B cell (primary cell): ENCODE results near the gene TFF1. TPM values are rescaled to one million over a fixed set of nuclear protein-coding genes. Genes with fewer than 3 reads are reported as not detected.

ENCODE experiments used
- ATAC-seq: fragments of 200-7000 bp; cut with Tn5 transposase; one replicate; pipeline ENCODE4 v1.10.0; 2021; ENCODE audit warnings: low read depth, mild to moderate bottlenecking, moderate number of reproducible peaks, moderate library complexity
- CTCF ChIA-PET: fragments of 350-600 bp; sonication (Branson Sonifier 250); formaldehyde crosslinking; loops from one replicate; lab custom pipeline; 2021; ENCODE audit warnings: antibody characterized with exemption, inconsistent platforms; lab: Charles Lee
- POLR2A ChIA-PET: fragments of 350-600 bp; sonication (Branson Sonifier 250); formaldehyde crosslinking; loops from one replicate; lab custom pipeline; 2021; ENCODE audit warnings: antibody characterized with exemption; lab: Charles Lee
- DNase-seq: peaks from one replicate; pipeline ENCODE4 v3.0.0; 2013
- H2AFZ ChIP-seq: 2 replicates; pipeline ENCODE4 v1.6.1; 2012; ENCODE audit warnings: mild to moderate bottlenecking, low read depth, low read length; ENCODE audit not compliant: insufficient read depth, poor library complexity, severe bottlenecking
- H3K27ac ChIP-seq, 2 donors: 1 replicate in 1 of 2; 2 replicates in 1 of 2; pipeline ENCODE4 v1.5.1; 2012 to 2013; ENCODE audit warnings: low read length in 2 of 2, mild to moderate bottlenecking in 2 of 2, moderate library complexity in 1 of 2
- H3K27me3 ChIP-seq, 4 experiments: fragments of 200-600 bp in 1 of 4; sonication (generic) in 1 of 4; replicated peaks in 1 of 4; 1 replicate in 2 of 4; 2 replicates in 2 of 4; pipeline versions ENCODE4 v1.6.1 to v1.7.0; 2013 to 2016; ENCODE audit warnings: low read length in 3 of 4, mild to moderate bottlenecking in 2 of 4, mixed read lengths in 1 of 4, moderate library complexity in 1 of 4; ENCODE audit not compliant: insufficient read depth in 4 of 4, control insufficient read depth in 3 of 4; ENCODE audit errors: control extremely low read depth in 1 of 4
- H3K36me3 ChIP-seq, 2 experiments: replicated peaks in 1 of 2; 1 replicate in 1 of 2; 2 replicates in 1 of 2; pipeline versions ENCODE4 v1.6.1 to v1.7.1; 2013; ENCODE audit warnings: low read length in 1 of 2; ENCODE audit not compliant: insufficient read depth in 2 of 2, control insufficient read depth in 1 of 2; ENCODE audit errors: control extremely low read depth in 1 of 2, extremely low read depth in 1 of 2
- H3K4me1 ChIP-seq, 2 donors: fragments of 200-600 bp in 1 of 2; sonication (generic) in 1 of 2; 1 replicate in 1 of 2; 2 replicates in 1 of 2; pipeline versions ENCODE4 v1.5.1 to v1.6.1; 2013 to 2017; ENCODE audit warnings: low read length in 2 of 2; ENCODE audit not compliant: control insufficient read depth in 2 of 2, insufficient read depth in 2 of 2
- H3K4me2 ChIP-seq: replicated peaks from 2 replicates; pipeline ENCODE3; 2012; ENCODE audit warnings: mild to moderate bottlenecking, low read depth, low read length; ENCODE audit not compliant: poor library complexity, severe bottlenecking
- H3K4me3 ChIP-seq, 5 experiments: fragments of 200-600 bp in 1 of 5; sonication (generic) in 1 of 5; 1 replicate in 3 of 5; 2 replicates in 2 of 5; pipeline versions ENCODE4 v1.5.1 to v1.7.0; 2011 to 2016; ENCODE audit warnings: low read length in 4 of 5, mild to moderate bottlenecking in 4 of 5, low read depth in 2 of 5, control low read depth in 1 of 5, moderate library complexity in 1 of 5; ENCODE audit not compliant: insufficient read depth in 1 of 5; ENCODE audit errors: control extremely low read depth in 1 of 5, extremely low read depth in 1 of 5
- H3K79me2 ChIP-seq: fragments of 200-600 bp; sonication (generic); one replicate; pipeline ENCODE4 v1.6.0; 2016; ENCODE audit warnings: low read length; ENCODE audit not compliant: control insufficient read depth, insufficient read depth
- H3K9ac ChIP-seq: fragments of 200-600 bp; sonication (generic); 2 replicates; pipeline ENCODE4 v1.6.1; 2017; ENCODE audit warnings: mild to moderate bottlenecking, low read length, moderate library complexity
- H3K9me3 ChIP-seq, 3 donors: one replicate each; pipeline versions ENCODE4 v1.6.1 to v1.7.1; 2013; ENCODE audit warnings: low read length in 2 of 3; ENCODE audit not compliant: control insufficient read depth in 2 of 3, insufficient read depth in 1 of 3; ENCODE audit errors: control extremely low read depth in 1 of 3
- H4K20me1 ChIP-seq: 2 replicates; pipeline ENCODE4 v1.6.0; 2012; ENCODE audit warnings: mild to moderate bottlenecking, low read length; ENCODE audit not compliant: insufficient read depth, control insufficient read depth, poor library complexity, severe bottlenecking
- H3K27ac Mint-ChIP-seq: one replicate; pipeline ENCODE4 v1.8.0; 2021; ENCODE audit warnings: mixed read lengths
- H3K27me3 Mint-ChIP-seq: one replicate; pipeline ENCODE4 v1.8.0; 2021; ENCODE audit warnings: mixed read lengths
- H3K4me1 Mint-ChIP-seq: one replicate; pipeline ENCODE4 v1.8.0; 2021; ENCODE audit warnings: mixed read lengths
- H3K4me3 Mint-ChIP-seq: one replicate; pipeline ENCODE4 v1.8.0; 2021; ENCODE audit warnings: mixed read lengths
- H3K9me3 Mint-ChIP-seq: one replicate; pipeline ENCODE4 v1.8.0; 2022; ENCODE audit warnings: mixed read lengths; ENCODE audit not compliant: insufficient read depth
- EZH2 ChIP-seq: IDR thresholded peaks from 2 replicates; pipeline ENCODE4 v1.6.1; 2012; ENCODE audit warnings: borderline replicate concordance, low read depth, mild to moderate bottlenecking, moderate library complexity, low read length; ENCODE audit not compliant: insufficient read depth, poor library complexity, severe bottlenecking
- WGBS: methylation state at CpG from one replicate; pipeline ENCODE4 v1.1.5; 2013; ENCODE audit warnings: missing lambda C conversion rate; ENCODE audit not compliant: insufficient coverage; 5-methylcytosine and 5-hydroxymethylcytosine counted together
- intact Hi-C: fragments of 100-400 bp; cut with micrococcal nuclease; formaldehyde crosslinking; loops from one replicate; pipeline ENCODE4 v1.10.0; 2022
- polyA plus RNA-seq: library from polyadenylated mRNA; depleted of rRNA; stranded (reverse); fragments of >200 nt; gene quantifications from 2 replicates; pipeline ENCODE4 v1.2.3, GENCODE V29; 2012
- total RNA-seq, 2 donors: library from RNA; stranded (reverse); fragments of 120-200 nt in 1 of 2; gene quantifications; 1 replicate in 1 of 2; 2 replicates in 1 of 2; pipeline versions ENCODE4 v1.2.3 to v1.2.4, GENCODE V29; 2013 to 2022
- TF ChIP-seq, protein P1 (sequence below): fragments of 200-600 bp; IDR thresholded peaks from one replicate; pipeline ENCODE4 v1.8.0; 2022; ENCODE audit warnings: antibody characterized with exemption, mild to moderate bottlenecking

The TFF1 gene
- total and polyA plus RNA-seq, 2 donors (not counting 1 experiment from before 2014, with no cell fraction given): not detected

DNA sequence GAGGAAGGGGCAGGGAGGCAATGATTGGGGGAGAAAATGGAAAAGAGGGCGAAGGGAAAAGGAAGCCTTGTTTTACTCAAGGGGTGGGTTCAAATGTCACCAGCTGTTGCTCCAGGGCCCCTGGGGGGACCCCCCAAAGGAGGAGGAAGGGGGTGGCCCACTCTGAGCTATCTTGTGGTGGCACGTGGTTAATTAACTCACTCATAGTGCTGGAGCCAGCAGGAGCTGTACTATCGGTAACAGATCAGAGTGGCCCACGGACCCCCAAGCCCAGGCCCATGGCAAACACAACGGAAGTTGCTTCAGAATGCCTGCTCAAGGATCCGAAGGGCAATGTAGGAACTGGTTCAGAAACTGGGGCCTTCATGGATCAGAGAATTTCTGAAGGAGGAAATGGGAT is 22.8 kb downstream of the TFF1 start:
- ATAC-seq: no peak

DNA sequence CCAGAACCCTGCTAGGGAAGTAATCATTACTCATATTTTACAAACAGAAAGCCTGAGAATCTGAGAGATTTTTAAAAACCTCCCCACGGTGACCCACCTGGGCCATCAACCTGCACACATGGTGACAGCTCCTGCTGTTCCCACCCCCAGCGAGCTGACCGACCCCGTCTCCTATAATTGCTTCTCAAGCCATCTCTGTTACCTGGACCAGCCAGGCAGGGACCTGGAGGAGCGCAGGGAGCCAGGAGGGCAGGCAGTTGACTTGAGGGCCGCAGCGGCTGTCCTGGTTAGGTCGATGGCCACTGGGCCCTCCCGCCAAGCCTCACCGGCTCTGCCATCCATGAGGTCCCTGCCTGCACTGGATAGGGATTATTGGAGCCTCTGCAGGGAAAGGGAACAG is 23.2 kb downstream of the TFF1 start:
- CTCF ChIA-PET: no interaction called here
- no peak for DNase-seq
- ATAC-seq: no peak
- H2AFZ ChIP-seq: no peak overlapping the region
- no peak overlapping the region for H3K27ac ChIP-seq
- TF ChIP-seq EZH2: no peak
- TF ChIP-seq, protein P1, sequence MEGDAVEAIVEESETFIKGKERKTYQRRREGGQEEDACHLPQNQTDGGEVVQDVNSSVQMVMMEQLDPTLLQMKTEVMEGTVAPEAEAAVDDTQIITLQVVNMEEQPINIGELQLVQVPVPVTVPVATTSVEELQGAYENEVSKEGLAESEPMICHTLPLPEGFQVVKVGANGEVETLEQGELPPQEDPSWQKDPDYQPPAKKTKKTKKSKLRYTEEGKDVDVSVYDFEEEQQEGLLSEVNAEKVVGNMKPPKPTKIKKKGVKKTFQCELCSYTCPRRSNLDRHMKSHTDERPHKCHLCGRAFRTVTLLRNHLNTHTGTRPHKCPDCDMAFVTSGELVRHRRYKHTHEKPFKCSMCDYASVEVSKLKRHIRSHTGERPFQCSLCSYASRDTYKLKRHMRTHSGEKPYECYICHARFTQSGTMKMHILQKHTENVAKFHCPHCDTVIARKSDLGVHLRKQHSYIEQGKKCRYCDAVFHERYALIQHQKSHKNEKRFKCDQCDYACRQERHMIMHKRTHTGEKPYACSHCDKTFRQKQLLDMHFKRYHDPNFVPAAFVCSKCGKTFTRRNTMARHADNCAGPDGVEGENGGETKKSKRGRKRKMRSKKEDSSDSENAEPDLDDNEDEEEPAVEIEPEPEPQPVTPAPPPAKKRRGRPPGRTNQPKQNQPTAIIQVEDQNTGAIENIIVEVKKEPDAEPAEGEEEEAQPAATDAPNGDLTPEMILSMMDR: no peak
- 91% methylated on average over 10 of the region's 10 CpGs for WGBS
- peaks cover 0 to 3% (median 0%) of the 10 kb centered on the region in 4 experiments for H3K27me3 ChIP-seq
- no peaks in the 10 kb centered on the region for H3K27me3 Mint-ChIP-seq
- no peak overlapping the region for H3K27ac Mint-ChIP-seq
- peaks cover 2% of the 10 kb centered on the region in 2 donors for H3K4me1 ChIP-seq
- intact Hi-C loops: no loop called here
- H3K9me3 ChIP-seq: no peaks in the 10 kb centered on the region
- H3K4me3 Mint-ChIP-seq: no peak overlapping the region
- no peaks in the 10 kb centered on the region for H3K9me3 Mint-ChIP-seq
- H3K36me3 ChIP-seq: no peaks in the 10 kb centered on the region
- H3K4me3 ChIP-seq: no peak overlapping the region
- no peak overlapping the region for H3K4me2 ChIP-seq
- H4K20me1 ChIP-seq: no peaks in the 10 kb centered on the region
- POLR2A ChIA-PET: no interaction called here
- no peaks in the 10 kb centered on the region for H3K79me2 ChIP-seq
- no peak overlapping the region for H3K9ac ChIP-seq
- H3K4me1 Mint-ChIP-seq: peaks cover under 1% of the 10 kb centered on the region

More for the DNA sequence above, 22.8 kb downstream of the TFF1 start:
- H3K4me3 ChIP-seq: no peak overlapping the region
- no peak for DNase-seq
- POLR2A ChIA-PET: no interaction called here
- peaks cover 0 to 3% (median 1%) of the 10 kb centered on the region in 4 experiments for H3K27me3 ChIP-seq
- H3K27me3 Mint-ChIP-seq: no peaks in the 10 kb centered on the region
- WGBS: 81% methylated on average over 6 of the region's 6 CpGs
- H3K4me3 Mint-ChIP-seq: no peak overlapping the region
- H3K4me1 ChIP-seq: no peaks in the 10 kb centered on the region
- no peaks in the 10 kb centered on the region for H3K9me3 Mint-ChIP-seq
- no peak overlapping the region for H2AFZ ChIP-seq
- CTCF ChIA-PET: no interaction called here
- no peaks in the 10 kb centered on the region for H3K4me1 Mint-ChIP-seq
- TF ChIP-seq, protein P1: no peak
- no peak overlapping the region for H3K27ac ChIP-seq
- no peak overlapping the region for H3K9ac ChIP-seq
- no peaks in the 10 kb centered on the region for H3K9me3 ChIP-seq
- no peaks in the 10 kb centered on the region for H4K20me1 ChIP-seq
- no peaks in the 10 kb centered on the region for H3K36me3 ChIP-seq
- no peaks in the 10 kb centered on the region for H3K79me2 ChIP-seq
- H3K4me2 ChIP-seq: no peak overlapping the region
- H3K27ac Mint-ChIP-seq: no peak overlapping the region
- intact Hi-C loops: no loop called here
